ENCODE measurements around the gene NSG2. TPM values are rescaled to one million over a fixed set of nuclear protein-coding genes. Genes with fewer than 3 reads are reported as not detected.

The NSG2 gene
- total RNA-seq, 1 donor from 2014 or later, result not detected

GRCh38 chr5:174094857-174095606, 49.5 kb downstream of the NSG2 start:
- H3K4me3 ChIP-seq, result no peak overlapping the region
- no peaks in the 10 kb centered on the region for H3K9me3 ChIP-seq
- TF ChIP-seq CTCF (IDR thresholded peaks at IDR 0.05), result no peak
- H3K36me3 ChIP-seq, result no peaks in the 10 kb centered on the region
- H3K27ac ChIP-seq, result no peak overlapping the region
- no peaks in the 10 kb centered on the region for H3K27me3 ChIP-seq
- DNase-seq (ENCODE audit: low spot score in 2 of 2), result no peak
- intact Hi-C loops (cut with DNase I), result no loop called here
- H3K4me1 ChIP-seq, result no peaks in the 10 kb centered on the region

GRCh38 chr5:174096619-174097018, 51.1 kb downstream of the NSG2 start:
- DNase-seq (ENCODE audit: low spot score in 2 of 2), result no peak
- intact Hi-C loops (cut with DNase I), result no loop called here
- Histone ChIP-seq H3K4me1 (no peaks in the 10 kb centered on the region), H3K36me3 (no peaks in the 10 kb centered on the region), H3K27me3 (no peaks in the 10 kb centered on the region), H3K27ac (no peak overlapping the region), H3K4me3 (no peak overlapping the region), H3K9me3 (no peaks in the 10 kb centered on the region)
- TF ChIP-seq CTCF (IDR thresholded peaks at IDR 0.05), result no peak

- intact Hi-C loops (cut with DNase I), result no loop called here
- Histone ChIP-seq H3K27me3 (no peaks in the 10 kb centered on the region), H3K36me3 (no peaks in the 10 kb centered on the region), H3K27ac (no peak overlapping the region), H3K9me3 (no peaks in the 10 kb centered on the region), H3K4me1 (no peaks in the 10 kb centered on the region), H3K4me3 (no peak overlapping the region)
- no peak for TF ChIP-seq CTCF (IDR thresholded peaks at IDR 0.05)
- no peak for DNase-seq (ENCODE audit: low spot score in 2 of 2)
These were observed 52.1 kb downstream of the NSG2 start for GRCh38 chr5:174097486-174098185.

GRCh38 chr5:174098694-174099093, 53.2 kb downstream of the NSG2 start:
- intact Hi-C loops (cut with DNase I), result no loop called here

GRCh38 chr5:174100490-174100889, 55.0 kb downstream of the NSG2 start:
- no peaks in the 10 kb centered on the region for H3K9me3 ChIP-seq
- H3K36me3 ChIP-seq, result no peaks in the 10 kb centered on the region
- H3K4me1 ChIP-seq, result no peaks in the 10 kb centered on the region
- no peak overlapping the region for H3K4me3 ChIP-seq
- intact Hi-C loops (cut with DNase I), result no loop called here
- no peak overlapping the region for H3K27ac ChIP-seq
- H3K27me3 ChIP-seq, result no peaks in the 10 kb centered on the region
- TF ChIP-seq CTCF (IDR thresholded peaks at IDR 0.05), result no peak
- no peak for DNase-seq (ENCODE audit: low spot score in 2 of 2)

More at GRCh38 chr5:174098694-174099093, 53.2 kb downstream of the NSG2 start:
- H3K27ac ChIP-seq, result no peak overlapping the region
- H3K9me3 ChIP-seq, result no peaks in the 10 kb centered on the region
- H3K4me3 ChIP-seq, result no peak overlapping the region
- no peak for TF ChIP-seq CTCF (IDR thresholded peaks at IDR 0.05)
- H3K27me3 ChIP-seq, result no peaks in the 10 kb centered on the region
- DNase-seq (ENCODE audit: low spot score in 2 of 2), result no peak
- H3K4me1 ChIP-seq, result no peaks in the 10 kb centered on the region
- no peaks in the 10 kb centered on the region for H3K36me3 ChIP-seq
